ENCODE measurements around the gene ACTR1A.

GRCh38 chr10:102497545-102497944 lies 5.0 kb downstream of the ACTR1A start:
- no peak for TF ChIP-seq POLR2A (IDR thresholded peaks at IDR 0.05)
- no peak for TF ChIP-seq CTCF (IDR thresholded peaks at IDR 0.05)
